Measurements from ENCODE around the gene PTPN23. TPM values are rescaled to one million over a fixed set of nuclear protein-coding genes. Genes with fewer than 3 reads are reported as not detected.
A peak's percentile ranks its signal among the peaks of the same experiment; 100 is the strongest.

The PTPN23 gene
- total RNA-seq, 1 experiment from 2014 or later, result 18.7 TPM

DNA sequence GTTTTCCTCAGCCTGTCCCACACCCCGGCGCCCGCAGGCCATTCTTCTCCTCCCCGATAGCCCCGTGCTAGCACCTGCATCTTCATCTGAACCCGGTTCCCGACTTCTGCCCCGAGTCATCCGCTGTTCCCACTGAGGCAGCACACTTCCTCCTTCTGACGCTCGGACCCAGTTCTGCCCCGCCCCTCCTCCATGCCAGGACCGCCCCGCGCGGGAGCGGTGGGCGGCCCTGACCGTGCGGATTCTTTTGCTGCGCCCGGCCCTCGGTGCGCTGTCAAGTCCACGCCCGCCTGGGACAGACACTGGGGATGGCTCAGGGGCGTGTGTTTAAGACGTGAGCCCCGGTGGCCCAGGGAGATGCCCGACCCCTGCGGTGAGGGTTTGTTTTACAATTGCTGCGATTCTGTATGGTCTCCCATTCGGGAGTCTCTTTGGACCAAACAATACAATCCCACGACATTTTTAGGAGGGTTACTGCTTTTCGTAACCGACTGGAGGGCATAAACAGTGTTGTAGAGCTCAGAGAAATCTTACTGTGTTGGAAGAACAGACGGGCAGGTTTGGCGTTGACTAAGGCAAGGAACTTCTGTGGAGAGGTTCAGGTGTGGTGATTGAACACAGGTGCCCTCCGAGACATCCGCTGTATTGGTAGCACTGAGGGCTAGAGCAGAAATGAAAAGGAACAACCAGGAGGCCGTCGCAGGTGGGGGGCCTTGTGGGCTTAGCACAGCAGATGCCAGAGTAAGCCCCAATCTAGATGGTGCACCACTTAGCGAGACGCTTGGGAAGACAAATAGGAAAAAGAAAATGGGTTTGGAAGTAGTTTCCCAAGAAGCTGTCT lies 716 bp downstream of the PTPN23 start:
- Histone ChIP-seq H3K27me3 (ENCODE audit: control insufficient read depth, insufficient read depth, low read length) (no peaks in the 10 kb centered on the region), H3K36me3 (replicated peaks; ENCODE audit: control insufficient read depth, insufficient read depth, low read length) (peaks cover 3% of the 10 kb centered on the region; the same call in 1 of the 2 replicates), H3K4me3 (ENCODE audit: insufficient read depth, low read depth, low read length) (peak overlapping the region; percentile 93)
- peak; percentile 95 for DNase-seq

- Histone ChIP-seq H3K4me3 (ENCODE audit: insufficient read depth, low read depth, low read length) (no peak overlapping the region), H3K27me3 (ENCODE audit: control insufficient read depth, insufficient read depth, low read length) (no peaks in the 10 kb centered on the region), H3K36me3 (replicated peaks; ENCODE audit: control insufficient read depth, insufficient read depth, low read length) (peaks cover 3% of the 10 kb centered on the region; the same call in 1 of the 2 replicates)
- DNase-seq, result no peak
These were observed 3.6 kb downstream of the PTPN23 start for GRCh38 chr3:47384425-47384824.

- Histone ChIP-seq H3K36me3 (replicated peaks; ENCODE audit: control insufficient read depth, insufficient read depth, low read length) (peaks cover 3% of the 10 kb centered on the region; the same call in 1 of the 2 replicates), H3K27me3 (ENCODE audit: control insufficient read depth, insufficient read depth, low read length) (no peaks in the 10 kb centered on the region), H3K4me3 (ENCODE audit: insufficient read depth, low read depth, low read length) (no peak overlapping the region)
- no peak for DNase-seq
These were observed 4.2 kb downstream of the PTPN23 start for GRCh38 chr3:47385007-47385406.

DNA sequence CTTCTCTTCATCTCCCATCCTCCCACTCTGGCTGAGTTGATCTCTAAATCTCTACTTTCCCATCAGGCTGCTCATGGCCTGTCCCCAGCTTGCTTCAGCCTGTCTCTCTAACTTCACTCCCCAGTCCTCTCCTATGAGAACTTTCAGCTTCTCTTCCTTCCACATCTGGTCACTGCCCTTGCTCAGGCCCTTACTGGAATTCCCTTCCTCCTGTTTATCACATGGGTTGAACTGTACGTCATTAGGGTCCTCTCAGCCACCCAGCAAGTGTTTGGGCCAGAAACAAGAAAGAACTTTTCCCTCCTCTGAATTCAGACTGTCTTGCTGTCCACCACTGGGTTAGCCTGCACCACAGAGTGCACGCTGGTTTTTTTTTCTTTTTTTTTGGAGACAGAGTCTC lies 5.0 kb downstream of the PTPN23 start:
- no peak for DNase-seq
- peaks cover 3% of the 10 kb centered on the region; the same call in 1 of the 2 replicates for H3K36me3 ChIP-seq (replicated peaks; ENCODE audit: control insufficient read depth, insufficient read depth, low read length)
- no peaks in the 10 kb centered on the region for H3K27me3 ChIP-seq (ENCODE audit: control insufficient read depth, insufficient read depth, low read length)
- H3K4me3 ChIP-seq (ENCODE audit: insufficient read depth, low read depth, low read length), result no peak overlapping the region

- DNase-seq, result no peak
- no peak overlapping the region for H3K4me3 ChIP-seq (ENCODE audit: insufficient read depth, low read depth, low read length)
- no peaks in the 10 kb centered on the region for H3K27me3 ChIP-seq (ENCODE audit: control insufficient read depth, insufficient read depth, low read length)
- no peaks in the 10 kb centered on the region for H3K36me3 ChIP-seq (replicated peaks; ENCODE audit: control insufficient read depth, insufficient read depth, low read length)
These were observed 12.1 kb downstream of the PTPN23 start for GRCh38 chr3:47392933-47393332.

GRCh38 chr3:47394140-47394870 lies 13.5 kb downstream of the PTPN23 start:
- no peak overlapping the region for H3K4me3 ChIP-seq (ENCODE audit: insufficient read depth, low read depth, low read length)
- DNase-seq, result no peak
- no peaks in the 10 kb centered on the region for H3K27me3 ChIP-seq (ENCODE audit: control insufficient read depth, insufficient read depth, low read length)
- H3K36me3 ChIP-seq (replicated peaks; ENCODE audit: control insufficient read depth, insufficient read depth, low read length), result no peaks in the 10 kb centered on the region

DNA sequence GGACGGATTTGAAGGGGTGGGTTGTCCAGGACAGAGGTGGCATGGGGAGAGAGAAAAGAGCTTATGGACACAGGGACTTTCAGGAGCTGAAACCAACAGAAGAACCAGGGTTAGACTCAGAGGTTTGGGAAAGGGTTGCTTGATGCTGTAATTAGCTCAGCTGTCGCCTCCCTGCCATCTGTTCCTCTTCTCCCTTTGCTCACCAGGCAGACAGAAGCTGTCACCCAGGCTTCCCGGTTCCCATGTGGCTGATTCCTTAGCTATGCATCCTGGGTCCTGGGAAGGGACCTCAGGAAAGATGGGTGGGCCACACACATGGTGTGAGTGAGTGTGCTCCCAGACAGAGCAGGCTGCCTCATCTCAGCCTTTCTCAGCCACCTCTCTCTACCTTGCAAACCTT lies 14.1 kb downstream of the PTPN23 start:
- DNase-seq, result no peak
- Histone ChIP-seq H3K27me3 (ENCODE audit: control insufficient read depth, insufficient read depth, low read length) (no peaks in the 10 kb centered on the region), H3K36me3 (replicated peaks; ENCODE audit: control insufficient read depth, insufficient read depth, low read length) (no peaks in the 10 kb centered on the region), H3K4me3 (ENCODE audit: insufficient read depth, low read depth, low read length) (no peak overlapping the region)

DNA sequence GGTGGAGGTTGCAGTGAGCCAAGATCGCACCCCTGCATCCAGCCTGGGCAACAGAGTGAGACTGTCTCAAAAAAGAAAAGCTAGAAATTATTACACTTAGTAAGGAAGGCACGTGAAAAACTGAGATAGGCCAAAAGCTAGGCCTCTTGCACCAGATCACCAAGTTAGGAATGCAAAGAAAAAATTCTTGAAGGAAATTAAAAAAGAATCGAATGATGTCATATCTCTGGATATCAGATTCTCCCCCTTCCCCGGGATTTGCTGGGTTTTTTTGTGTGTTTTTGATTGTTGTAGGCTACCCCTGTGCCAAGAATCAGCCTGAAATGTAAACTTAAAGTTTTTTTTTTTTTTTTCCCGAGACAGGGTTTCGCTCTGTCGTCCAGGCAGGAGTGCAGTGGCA lies 17.4 kb downstream of the PTPN23 start:
- Histone ChIP-seq H3K27me3 (ENCODE audit: control insufficient read depth, insufficient read depth, low read length) (no peaks in the 10 kb centered on the region), H3K36me3 (replicated peaks; ENCODE audit: control insufficient read depth, insufficient read depth, low read length) (no peaks in the 10 kb centered on the region), H3K4me3 (ENCODE audit: insufficient read depth, low read depth, low read length) (no peak overlapping the region)
- no peak for DNase-seq

DNA sequence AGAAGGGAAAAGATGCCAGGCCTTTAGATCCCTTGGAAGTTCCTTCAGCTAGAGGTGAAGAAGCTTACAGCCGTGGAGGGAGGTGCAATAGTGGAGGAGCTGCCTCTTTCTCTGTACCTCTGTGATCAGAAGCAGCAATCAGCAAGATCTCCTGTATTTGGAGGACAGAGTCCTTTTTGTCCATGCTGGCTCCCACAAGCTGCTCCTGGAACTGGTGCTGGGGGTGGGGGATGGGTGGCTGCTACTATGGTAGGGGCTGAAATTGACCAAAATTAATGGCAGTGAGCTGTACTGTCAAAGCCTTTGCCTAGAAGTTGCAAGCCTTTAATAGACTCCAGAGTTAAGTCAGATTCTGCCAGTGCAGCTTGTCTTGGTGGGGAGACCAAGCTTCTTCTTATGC lies 18.2 kb downstream of the PTPN23 start:
- no peak overlapping the region for H3K4me3 ChIP-seq (ENCODE audit: insufficient read depth, low read depth, low read length)
- no peak for DNase-seq
- H3K27me3 ChIP-seq (ENCODE audit: control insufficient read depth, insufficient read depth, low read length), result no peaks in the 10 kb centered on the region
- H3K36me3 ChIP-seq (replicated peaks; ENCODE audit: control insufficient read depth, insufficient read depth, low read length), result no peaks in the 10 kb centered on the region

DNA sequence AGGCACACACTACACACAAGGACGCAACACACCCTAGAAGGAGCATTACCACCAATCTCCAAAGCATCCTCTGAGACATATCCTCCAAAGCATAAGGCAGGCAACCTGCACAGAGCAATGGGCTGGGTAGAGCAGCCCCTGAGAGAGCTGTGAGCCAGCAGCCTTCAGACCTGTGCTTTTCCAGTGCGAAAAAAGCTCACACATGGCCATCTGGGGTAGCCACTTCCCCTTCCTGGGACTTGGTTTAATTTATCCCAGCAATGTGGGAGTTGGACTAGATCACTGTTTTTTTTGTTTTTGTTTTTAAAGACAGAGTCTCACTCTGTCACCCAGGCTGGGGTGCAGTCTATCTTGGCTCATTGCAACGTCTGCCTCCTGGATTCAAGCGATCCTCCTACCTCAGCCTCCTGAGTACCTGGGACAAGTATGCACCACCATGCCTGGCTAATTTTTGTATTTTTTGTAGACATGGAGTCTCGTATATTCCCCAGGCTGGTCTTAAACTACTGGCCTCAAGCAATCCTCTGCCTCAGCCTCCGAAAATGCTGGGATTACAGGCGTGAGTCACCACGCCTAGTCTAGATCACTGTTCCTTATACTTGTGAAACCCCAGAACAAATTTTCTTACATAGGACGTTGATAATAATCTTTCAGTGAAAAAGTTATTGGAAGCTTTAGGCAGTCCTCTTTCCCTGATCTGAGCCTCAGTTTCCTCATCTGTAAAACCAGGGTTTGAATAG lies 18.9 kb downstream of the PTPN23 start:
- no peak overlapping the region for H3K4me3 ChIP-seq (ENCODE audit: insufficient read depth, low read depth, low read length)
- no peak for DNase-seq
- H3K27me3 ChIP-seq (ENCODE audit: control insufficient read depth, insufficient read depth, low read length), result no peaks in the 10 kb centered on the region
- H3K36me3 ChIP-seq (replicated peaks; ENCODE audit: control insufficient read depth, insufficient read depth, low read length), result no peaks in the 10 kb centered on the region

DNA sequence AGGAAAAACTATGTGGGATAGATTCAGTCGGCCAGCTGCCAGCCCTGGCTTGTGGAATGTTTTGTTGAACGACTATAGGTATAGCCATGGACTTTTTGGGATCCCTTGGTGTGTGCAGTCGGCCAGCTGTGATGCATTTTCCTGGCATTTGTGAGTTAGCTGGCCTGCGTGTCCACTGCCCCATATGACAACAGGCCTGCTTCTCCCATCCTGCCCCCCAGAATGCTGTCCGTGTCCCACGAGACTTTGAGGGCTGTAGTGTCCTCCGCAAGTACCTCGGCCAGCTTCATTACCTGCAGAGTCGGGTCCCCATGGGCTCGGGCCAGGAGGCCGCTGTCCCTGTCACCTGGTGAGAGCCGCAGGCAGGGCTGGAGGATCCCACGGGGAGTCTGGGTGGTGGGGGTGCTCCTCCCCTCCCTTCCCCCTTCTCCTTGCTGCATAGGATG lies 23.6 kb downstream of the PTPN23 start:
- DNase-seq, result peak; percentile 42
- no peaks in the 10 kb centered on the region for H3K27me3 ChIP-seq (ENCODE audit: control insufficient read depth, insufficient read depth, low read length)
- H3K36me3 ChIP-seq (replicated peaks; ENCODE audit: control insufficient read depth, insufficient read depth, low read length), result peaks cover 13% of the 10 kb centered on the region
- no peak overlapping the region for H3K4me3 ChIP-seq (ENCODE audit: insufficient read depth, low read depth, low read length)

DNA sequence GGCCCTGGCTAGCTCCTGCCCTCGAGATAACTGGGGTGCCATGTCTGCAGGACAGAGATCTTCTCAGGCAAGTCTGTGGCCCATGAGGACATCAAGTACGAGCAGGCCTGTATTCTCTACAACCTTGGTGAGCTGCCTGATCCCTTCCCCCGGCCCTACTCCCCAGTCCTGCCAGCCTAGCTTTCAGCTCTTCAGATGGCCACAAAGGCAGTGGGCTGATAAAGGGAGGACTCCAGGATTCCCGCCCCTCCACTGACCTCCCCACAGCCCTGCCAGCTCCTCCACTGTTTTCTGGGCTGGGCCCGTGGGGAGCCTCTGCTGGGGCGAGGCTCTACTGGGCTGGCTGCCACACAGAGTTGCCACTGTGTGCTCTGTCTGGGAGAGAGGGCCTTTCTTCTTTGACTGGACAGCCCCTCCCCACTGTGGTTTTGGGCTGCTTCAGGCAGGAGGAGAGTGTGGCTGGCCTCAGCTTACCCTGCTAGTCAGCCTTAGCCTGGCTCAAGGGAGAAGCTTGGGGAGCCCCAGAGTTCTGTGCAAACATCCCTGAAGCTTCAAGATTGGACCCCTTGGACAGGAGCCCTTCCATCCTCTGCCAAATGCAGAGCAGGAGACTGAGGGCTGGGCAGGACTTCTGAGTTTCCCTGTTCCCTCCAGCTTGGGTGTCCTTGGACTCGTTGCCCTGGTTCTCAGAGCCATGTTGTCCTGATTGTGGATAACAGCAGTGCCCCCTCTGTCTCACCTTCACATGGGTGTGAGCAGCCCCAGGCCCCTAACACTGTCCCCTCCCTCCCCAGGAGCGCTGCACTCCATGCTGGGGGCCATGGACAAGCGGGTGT lies 24.4 kb downstream of the PTPN23 start:
- no peaks in the 10 kb centered on the region for H3K27me3 ChIP-seq (ENCODE audit: control insufficient read depth, insufficient read depth, low read length)
- peaks cover 15% of the 10 kb centered on the region for H3K36me3 ChIP-seq (replicated peaks; ENCODE audit: control insufficient read depth, insufficient read depth, low read length)
- DNase-seq, result peak; percentile 40
- no peak overlapping the region for H3K4me3 ChIP-seq (ENCODE audit: insufficient read depth, low read depth, low read length)

GRCh38 chr3:47405820-47406761 lies 25.3 kb downstream of the PTPN23 start:
- DNase-seq, result peak; percentile 43
- H3K36me3 ChIP-seq (replicated peaks; ENCODE audit: control insufficient read depth, insufficient read depth, low read length), result peaks cover 15% of the 10 kb centered on the region
- H3K4me3 ChIP-seq (ENCODE audit: insufficient read depth, low read depth, low read length), result no peak overlapping the region
- no peaks in the 10 kb centered on the region for H3K27me3 ChIP-seq (ENCODE audit: control insufficient read depth, insufficient read depth, low read length)
